Right cardiac atrium (tissue), 5 donors: ENCODE results near the gene TEX14. TPM values are rescaled to one million over a fixed set of nuclear protein-coding genes. Genes with fewer than 3 reads are reported as not detected.
A peak's percentile ranks its signal among the peaks of the same experiment; 100 is the strongest.

Source experiments
- ATAC-seq, 2 donors: fragments of 200-7000 bp; cut with Tn5 transposase; one replicate each; pipeline versions ENCODE4 v1.8.0 to v1.9.1; 2020; ENCODE audit warnings: moderate library complexity in 2 of 2, mild to moderate bottlenecking in 1 of 2
- DNase-seq, 3 donors: peaks; one replicate each; pipeline ENCODE4 v3.0.0-alpha.2; 2020
- H3K27ac ChIP-seq: one replicate; pipeline ENCODE4 v1.5.1; 2013; ENCODE audit warnings: mild to moderate bottlenecking, low read length, control low read depth, moderate library complexity
- H3K27me3 ChIP-seq: one replicate; pipeline ENCODE4 v1.6.1; 2013; ENCODE audit not compliant: control insufficient read depth, insufficient read depth
- H3K4me1 ChIP-seq: one replicate; pipeline ENCODE4 v1.6.1; 2013; ENCODE audit warnings: low read length; ENCODE audit not compliant: control insufficient read depth, insufficient read depth
- H3K4me3 ChIP-seq: one replicate; pipeline ENCODE4 v1.5.1; 2013; ENCODE audit warnings: low read length, control low read depth
- H3K9me3 ChIP-seq: one replicate; pipeline ENCODE4 v1.6.1; 2013; ENCODE audit warnings: low read length; ENCODE audit not compliant: control insufficient read depth
- WGBS: extraction: QIAGEN DNeasy Blood & Tissue Kit; methylation state at CpG from one replicate; pipeline ENCODE4 v1.1.7; 2013; 5-methylcytosine and 5-hydroxymethylcytosine counted together
- intact Hi-C, 4 donors: fragments of 100-400 bp; cut with DNase I; formaldehyde crosslinking; loops; one replicate each; pipeline versions ENCODE4 v1.11.0 to v1.14.0; 2022 to 2023
- polyA plus RNA-seq: library from polyadenylated mRNA; stranded (reverse); fragments of 200-250 nt; gene quantifications from one replicate; pipeline ENCODE4 v1.2.3, GENCODE V29; 2013
- total RNA-seq, 4 donors: library from RNA; stranded (reverse); fragmentation: NEBNext Ultra II Directional; extraction: Animal tissue kit (Norgen Biotek cat#: 25700); gene quantifications; one replicate each; pipeline ENCODE4 v1.2.1, GENCODE V29; 2021
- donor health status: healthy with polysubstance abuse.
- donor health status: DM: no; HTN: yes; CAD: no.
- donor health status: DM: no; HTN: no; CAD: no.
- donor health status: DM: no; HTN: yes; CAD: no; lungs with severe emphysema.
- donor health status: DM: yes; HTN: yes; CAD: no.

The TEX14 gene
- total and polyA plus RNA-seq, 5 donors: 0.15 to 0.57 (median 0.24) TPM; not detected in 1

- Histone ChIP-seq H3K27me3 (no peaks in the 10 kb centered on the region), H3K4me1 (no peaks in the 10 kb centered on the region), H3K4me3 (no peak overlapping the region), H3K27ac (no peak overlapping the region), H3K9me3 (no peaks in the 10 kb centered on the region)
- intact Hi-C loops: no loop called here
- no peak for ATAC-seq
- DNase-seq: no peak
- 60% methylated on average over 1 of the region's 1 CpG for WGBS
These were observed 49.9 kb downstream of the TEX14 start for GRCh38 chr17:58641887-58642311.

- WGBS: 73% methylated on average over 4 of the region's 4 CpGs
- intact Hi-C loops: no loop called here
- ATAC-seq: no peak
- DNase-seq: no peak
- no peaks in the 10 kb centered on the region for H3K27me3 ChIP-seq
- no peaks in the 10 kb centered on the region for H3K4me1 ChIP-seq
- H3K27ac ChIP-seq: no peak overlapping the region
- no peak overlapping the region for H3K4me3 ChIP-seq
- no peaks in the 10 kb centered on the region for H3K9me3 ChIP-seq
These were observed 51.6 kb downstream of the TEX14 start for GRCh38 chr17:58640202-58640601.

- 87% methylated on average over 6 of the region's 6 CpGs for WGBS
- Histone ChIP-seq H3K4me1 (no peaks in the 10 kb centered on the region), H3K4me3 (no peak overlapping the region), H3K9me3 (no peaks in the 10 kb centered on the region), H3K27me3 (no peaks in the 10 kb centered on the region), H3K27ac (no peak overlapping the region)
- ATAC-seq (no peak), DNase-seq (no peak)
- intact Hi-C loops: no loop called here
These were observed 52.2 kb downstream of the TEX14 start for GRCh38 chr17:58639681-58640080.

- H3K27me3 ChIP-seq: no peaks in the 10 kb centered on the region
- H3K27ac ChIP-seq: no peak overlapping the region
- H3K9me3 ChIP-seq: no peaks in the 10 kb centered on the region
- DNase-seq: no peak
- no peak for ATAC-seq
- no peak overlapping the region for H3K4me3 ChIP-seq
- intact Hi-C loops: no loop called here
- 76% methylated on average over 12 of the region's 12 CpGs for WGBS
- no peaks in the 10 kb centered on the region for H3K4me1 ChIP-seq
These were observed 54.8 kb downstream of the TEX14 start for GRCh38 chr17:58637011-58637570.

- 78% methylated on average over 20 of the region's 20 CpGs for WGBS
- Histone ChIP-seq H3K4me1 (peaks cover 3% of the 10 kb centered on the region), H3K9me3 (no peaks in the 10 kb centered on the region), H3K4me3 (peak overlapping the region; percentile 81), H3K27ac (peak overlapping the region; percentile 95), H3K27me3 (no peaks in the 10 kb centered on the region)
- ATAC-seq (no peak), DNase-seq (no peak)
- intact Hi-C loops: loop anchor here in 2 of 4 donors (2.0 to 5.0 kb wide), 2 partner anchors 60 to 110 kb away; partner anchors contain the start of genes RAD51C (in 1 of the 2) and TEX14 (in 1 of the 2)
These were observed 59.2 kb downstream of the TEX14 start for GRCh38 chr17:58632324-58633314.

- under 1% methylated on average over 30 of the region's 30 CpGs for WGBS
- Histone ChIP-seq H3K4me3 (peak overlapping the region; percentile 81), H3K4me1 (peaks cover 3% of the 10 kb centered on the region), H3K27ac (peak overlapping the region; percentile 95), H3K27me3 (no peaks in the 10 kb centered on the region), H3K9me3 (no peaks in the 10 kb centered on the region)
- peak; percentile 94 to 97 (median 96) for DNase-seq
- peak; percentile 98 for ATAC-seq
- intact Hi-C loops: loop anchor here in 2 of 4 donors (2.0 to 5.0 kb wide), 2 partner anchors 61 to 109 kb away; partner anchors contain the start of genes RAD51C (in 1 of the 2) and TEX14 (in 1 of the 2)
These were observed 60.1 kb downstream of the TEX14 start for GRCh38 chr17:58631523-58632323.

GRCh38 chr17:58630883-58631522, 60.8 kb downstream of the TEX14 start:
- Histone ChIP-seq H3K27ac (peak overlapping the region; percentile 92), H3K9me3 (no peaks in the 10 kb centered on the region), H3K4me1 (peaks cover 3% of the 10 kb centered on the region), H3K27me3 (no peaks in the 10 kb centered on the region), H3K4me3 (peak overlapping the region; percentile 81)
- intact Hi-C loops: loop anchor here in 1 of 4 donors (5.0 kb wide), 1 partner anchor 109 kb away; no protein-coding TSS in a partner anchor
- ATAC-seq (peak in 1 of 2 donors; percentile 8), DNase-seq (no peak)
- 32% methylated on average over 10 of the region's 10 CpGs for WGBS

- DNase-seq (no peak), ATAC-seq (no peak)
- 65% methylated on average over 1 of the region's 1 CpG for WGBS
- H3K27ac ChIP-seq: no peak overlapping the region
- intact Hi-C loops: no loop called here
- no peaks in the 10 kb centered on the region for H3K9me3 ChIP-seq
- peaks cover 3% of the 10 kb centered on the region for H3K4me1 ChIP-seq
- no peaks in the 10 kb centered on the region for H3K27me3 ChIP-seq
- no peak overlapping the region for H3K4me3 ChIP-seq
These were observed 64.9 kb downstream of the TEX14 start for GRCh38 chr17:58626905-58627304.

- intact Hi-C loops: no loop called here
- ATAC-seq (no peak), DNase-seq (no peak)
- Histone ChIP-seq H3K4me1 (no peaks in the 10 kb centered on the region), H3K27ac (no peak overlapping the region), H3K27me3 (no peaks in the 10 kb centered on the region), H3K9me3 (no peaks in the 10 kb centered on the region), H3K4me3 (no peak overlapping the region)
- WGBS: 58% methylated on average over 1 of the region's 1 CpG
These were observed 67.1 kb downstream of the TEX14 start for GRCh38 chr17:58624751-58625150.

- no peak overlapping the region for H3K4me3 ChIP-seq
- H3K27ac ChIP-seq: no peak overlapping the region
- H3K4me1 ChIP-seq: no peaks in the 10 kb centered on the region
- DNase-seq (no peak), ATAC-seq (no peak)
- 81% methylated on average over 3 of the region's 3 CpGs for WGBS
- intact Hi-C loops: no loop called here
- no peaks in the 10 kb centered on the region for H3K27me3 ChIP-seq
- H3K9me3 ChIP-seq: no peaks in the 10 kb centered on the region
These were observed 70.7 kb downstream of the TEX14 start for GRCh38 chr17:58621174-58621573.
